Esophagus muscularis mucosa (tissue), 3 donors: ENCODE results near the gene TRERF1.

ENCODE experiments used
- CTCF ChIP-seq, 3 experiments: fragments of 200-600 bp in 2 of 3; fragments of 450-650 bp in 1 of 3; sonication (generic) in 2 of 3; IDR thresholded peaks; one replicate each; pipeline ENCODE4 v1.5.1; 2017 to 2019; ENCODE audit warnings: antibody characterized with exemption in 3 of 3, mild to moderate bottlenecking in 2 of 3, moderate library complexity in 1 of 3
- POLR2AphosphoS5 ChIP-seq, 2 donors: sonication (generic); formaldehyde crosslinking; IDR thresholded peaks; one replicate each; pipeline ENCODE4 v1.6.1; 2017; ENCODE audit warnings: antibody characterized with exemption in 2 of 2

- TF ChIP-seq POLR2AphosphoS5 (IDR thresholded peaks at IDR 0.05) (no peak), CTCF (IDR thresholded peaks at IDR 0.05) (no peak)
These were observed 66.4 kb downstream of the TRERF1 start for GRCh38 chr6:42385339-42385738.
